HG03196 (cell line): ENCODE data around the gene WFDC12.

Experiments used
- ATAC-seq: cut with Tn5 transposase; IDR thresholded peaks from one replicate; pipeline ENCODE4 v1.9.1; 2021; ENCODE audit not compliant: unreplicated experiment

WFDC12 gene

DNA sequence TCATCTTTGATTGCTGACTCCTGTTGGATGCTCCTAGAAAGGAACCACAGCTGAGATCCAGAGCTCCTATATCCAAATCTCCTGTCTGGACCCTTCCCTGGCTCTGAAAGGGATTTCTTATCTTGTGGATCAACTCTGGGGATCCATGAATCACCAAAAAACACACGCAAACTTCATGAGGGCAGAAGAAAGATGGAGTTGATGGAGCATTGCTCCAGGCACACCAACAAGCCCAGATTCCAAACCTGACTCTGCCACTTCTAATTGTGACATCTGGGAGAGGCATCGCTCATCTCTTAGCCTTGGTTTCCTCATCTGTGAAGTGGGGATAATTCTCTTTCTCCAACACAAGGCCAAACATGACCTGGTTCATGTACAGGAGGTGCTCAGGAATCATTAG, 30.1 kb downstream of the WFDC12 start:
- ATAC-seq, result no peak

DNA sequence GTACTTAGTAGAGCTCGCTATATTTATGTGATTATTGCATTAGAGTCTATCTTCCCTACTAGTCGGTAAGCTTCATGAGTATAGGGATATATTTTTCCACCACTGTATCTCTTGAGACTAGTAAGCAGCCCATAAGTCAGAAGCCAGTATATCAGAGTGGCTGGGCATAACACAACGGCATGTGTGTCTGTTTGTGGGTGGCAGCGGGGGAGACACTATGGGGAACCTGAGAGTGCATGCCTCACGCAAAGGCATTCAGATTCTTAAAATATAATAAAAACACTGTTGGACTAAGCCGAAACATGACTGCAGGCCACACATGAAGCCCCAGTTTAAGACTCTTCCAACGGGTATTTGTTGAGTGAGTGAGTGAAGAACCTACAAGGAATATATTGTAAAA, 31.4 kb downstream of the WFDC12 start:
- ATAC-seq, result no peak

DNA sequence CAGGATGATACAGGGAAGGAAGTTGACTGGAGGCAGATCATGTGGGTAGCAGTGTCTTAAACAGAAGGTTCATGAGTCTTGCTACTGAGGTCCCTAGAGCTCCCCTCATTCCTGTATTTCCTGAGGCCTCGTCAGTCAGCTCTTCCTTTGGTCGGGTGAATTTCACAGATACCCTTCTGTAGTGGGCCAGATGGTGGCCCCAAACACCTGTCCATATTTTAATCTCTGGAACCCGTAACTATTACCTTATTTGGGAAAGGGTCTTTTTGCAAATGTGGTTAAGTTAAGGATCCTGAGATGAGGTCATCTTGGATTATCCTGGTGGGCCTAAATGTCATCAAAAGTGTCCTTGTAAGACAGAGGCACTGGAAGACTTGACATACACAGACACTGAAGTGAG, 32.9 kb downstream of the WFDC12 start:
- no peak for ATAC-seq

DNA sequence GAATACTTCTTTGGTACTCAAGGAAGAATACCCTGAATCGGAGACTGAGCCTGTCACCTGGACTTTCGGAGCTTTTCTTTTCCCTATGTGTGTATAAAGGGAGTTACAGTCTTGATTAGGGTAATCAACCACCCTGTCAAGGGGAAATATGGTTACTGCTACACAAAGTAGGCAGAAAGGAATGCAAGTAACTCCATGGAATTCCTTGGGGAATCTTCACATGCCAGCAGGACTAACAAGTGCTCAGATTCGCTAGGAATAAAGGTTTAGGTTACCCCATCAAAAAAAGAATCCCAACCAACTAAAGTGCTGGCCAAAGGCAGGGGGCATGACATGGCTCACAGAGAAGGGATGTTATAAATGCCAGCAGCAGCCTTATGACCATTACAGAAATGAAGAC, 33.8 kb downstream of the WFDC12 start:
- no peak for ATAC-seq

DNA sequence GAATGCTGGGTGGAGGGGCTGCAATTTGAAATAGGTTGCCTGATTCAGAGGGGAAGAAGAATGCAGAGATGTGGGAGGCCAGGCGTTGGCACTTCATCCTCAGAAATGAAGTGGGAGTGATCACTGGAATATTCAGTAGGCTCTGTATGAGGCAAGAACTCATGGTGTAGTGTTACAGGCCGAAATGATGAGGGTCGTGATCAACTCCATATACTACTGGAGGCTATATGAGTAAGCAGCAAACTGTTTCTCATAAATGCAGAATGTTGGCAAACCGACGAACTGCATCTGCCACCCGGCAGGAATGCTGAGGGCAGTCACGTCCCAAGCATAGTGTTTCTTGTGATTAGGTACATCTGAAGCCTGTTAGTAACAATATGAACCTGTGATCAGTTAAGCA, 36.0 kb downstream of the WFDC12 start:
- ATAC-seq, result no peak

DNA sequence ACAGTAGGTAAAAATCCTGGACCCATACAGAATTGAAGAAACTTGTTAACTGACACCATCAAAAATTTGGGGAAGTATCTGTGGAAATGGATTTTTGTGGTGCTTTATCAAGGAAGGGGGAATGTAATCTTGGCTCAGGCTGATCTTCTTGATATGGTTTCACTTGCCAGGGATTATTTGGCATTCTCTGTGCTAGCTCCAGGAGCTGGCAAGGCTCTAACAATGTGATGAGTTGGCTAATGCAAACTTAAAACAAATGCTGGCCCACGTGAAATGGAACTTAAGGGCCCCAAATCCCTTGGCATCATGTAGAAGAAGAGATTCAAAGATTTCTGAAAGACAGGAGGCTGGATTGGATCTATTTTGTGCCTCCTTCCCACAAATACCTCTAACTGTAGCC, 36.5 kb downstream of the WFDC12 start:
- no peak for ATAC-seq

DNA sequence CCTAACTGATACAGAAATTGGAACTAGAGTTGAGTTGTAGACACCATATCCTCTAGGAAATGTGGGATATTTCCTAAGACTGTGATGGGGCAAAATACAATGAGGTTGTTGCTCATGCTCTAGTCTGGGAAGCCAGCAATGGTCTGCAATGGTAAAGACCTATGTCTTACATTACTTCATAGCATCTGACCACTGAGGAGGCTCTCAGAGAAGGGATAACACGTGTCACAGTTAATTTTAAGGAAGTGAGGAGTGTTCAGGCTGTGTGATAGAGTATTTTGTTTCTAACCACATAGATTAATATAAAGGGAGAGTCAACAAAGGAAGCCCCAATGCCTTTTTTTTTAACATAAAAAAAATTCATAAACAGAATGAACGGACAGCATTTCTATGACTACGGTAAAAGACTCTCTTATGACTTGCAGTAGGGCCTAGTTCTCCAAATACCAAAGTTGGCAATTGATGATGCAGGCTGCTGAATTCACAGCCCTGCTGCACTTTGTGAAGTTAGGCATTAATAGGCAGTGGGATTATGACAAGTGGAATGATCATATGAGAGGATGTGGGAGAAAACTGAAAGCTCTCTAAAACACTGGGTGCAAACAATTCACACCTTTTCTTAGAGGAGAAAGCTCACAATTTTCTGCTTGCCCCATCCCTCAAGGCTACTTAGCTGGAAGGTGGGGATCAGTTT, 37.0 kb downstream of the WFDC12 start:
- ATAC-seq, result no peak

DNA sequence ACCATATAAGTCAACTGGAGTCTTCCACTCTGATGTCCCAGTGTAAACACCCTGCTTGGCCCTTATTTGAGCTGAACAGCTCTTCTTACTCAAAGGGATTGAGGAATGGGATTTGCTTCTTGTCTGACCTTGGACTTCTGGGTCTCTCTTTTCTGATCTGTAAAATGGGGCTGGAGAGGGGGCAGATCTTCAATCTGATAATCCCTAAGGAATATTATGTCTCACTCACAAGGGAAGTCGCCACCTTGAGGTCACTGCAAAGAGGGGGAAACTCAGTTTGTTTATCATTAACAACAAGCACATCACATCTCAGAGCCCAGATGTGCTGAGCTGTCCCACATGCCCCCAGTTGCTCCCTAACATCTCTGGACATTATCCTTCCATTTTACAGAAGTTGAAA, 38.4 kb downstream of the WFDC12 start:
- ATAC-seq, result no peak

DNA sequence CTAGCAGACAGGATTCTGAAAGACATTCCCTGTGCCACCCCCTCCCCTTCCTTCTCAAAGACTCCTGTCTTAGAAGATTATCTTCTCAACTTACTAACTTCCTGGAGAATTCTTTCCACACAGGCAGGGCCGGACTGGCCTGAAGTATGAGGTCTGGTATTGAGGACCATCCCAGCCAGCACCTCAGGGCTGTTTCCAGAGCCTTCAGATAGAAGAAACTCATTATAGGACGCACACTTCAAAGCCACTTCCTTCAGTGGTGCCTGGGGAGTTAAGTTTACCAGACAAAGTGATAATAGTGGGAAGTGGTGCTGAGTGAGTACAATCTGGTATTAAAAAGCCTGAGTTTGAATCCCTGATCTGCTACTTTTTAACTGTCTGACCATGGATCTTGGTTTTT, 39.0 kb downstream of the WFDC12 start:
- no peak for ATAC-seq

DNA sequence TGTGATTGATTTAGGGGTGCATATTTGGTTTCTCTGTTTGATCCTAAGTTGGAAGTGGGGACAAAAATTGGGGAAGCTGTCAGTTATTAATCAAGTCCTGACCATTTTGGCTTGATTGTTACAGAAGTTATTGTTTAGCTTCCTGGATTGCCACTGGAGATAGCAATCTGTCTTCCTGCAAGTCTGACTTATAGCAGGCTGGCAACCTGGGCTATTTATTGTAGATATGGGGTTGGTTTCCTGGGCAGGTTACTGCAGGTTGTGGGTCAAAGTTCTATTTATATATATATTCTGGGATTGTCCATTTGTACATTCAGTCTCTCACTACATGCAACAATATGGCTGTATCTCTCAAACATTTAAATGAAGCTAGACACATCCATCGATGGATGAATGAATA, 41.1 kb downstream of the WFDC12 start:
- ATAC-seq, result no peak

DNA sequence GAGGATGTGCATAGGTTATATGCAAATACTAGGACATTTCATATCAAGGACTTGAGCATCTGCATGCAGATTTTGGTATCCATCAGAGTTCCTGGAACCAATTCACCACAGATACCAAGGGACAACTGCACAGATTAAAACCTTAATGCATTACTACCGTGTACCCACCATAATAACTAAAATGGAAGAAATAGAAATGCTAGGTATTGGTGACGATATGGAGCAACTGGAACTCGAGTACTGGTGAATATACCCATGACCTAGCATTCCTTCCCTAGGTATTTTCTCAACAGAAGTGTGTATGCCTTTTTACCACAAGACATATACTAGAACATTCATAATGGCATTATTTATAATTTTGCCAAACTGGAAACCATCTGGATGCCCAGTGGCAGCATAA, 41.8 kb downstream of the WFDC12 start:
- no peak for ATAC-seq

DNA sequence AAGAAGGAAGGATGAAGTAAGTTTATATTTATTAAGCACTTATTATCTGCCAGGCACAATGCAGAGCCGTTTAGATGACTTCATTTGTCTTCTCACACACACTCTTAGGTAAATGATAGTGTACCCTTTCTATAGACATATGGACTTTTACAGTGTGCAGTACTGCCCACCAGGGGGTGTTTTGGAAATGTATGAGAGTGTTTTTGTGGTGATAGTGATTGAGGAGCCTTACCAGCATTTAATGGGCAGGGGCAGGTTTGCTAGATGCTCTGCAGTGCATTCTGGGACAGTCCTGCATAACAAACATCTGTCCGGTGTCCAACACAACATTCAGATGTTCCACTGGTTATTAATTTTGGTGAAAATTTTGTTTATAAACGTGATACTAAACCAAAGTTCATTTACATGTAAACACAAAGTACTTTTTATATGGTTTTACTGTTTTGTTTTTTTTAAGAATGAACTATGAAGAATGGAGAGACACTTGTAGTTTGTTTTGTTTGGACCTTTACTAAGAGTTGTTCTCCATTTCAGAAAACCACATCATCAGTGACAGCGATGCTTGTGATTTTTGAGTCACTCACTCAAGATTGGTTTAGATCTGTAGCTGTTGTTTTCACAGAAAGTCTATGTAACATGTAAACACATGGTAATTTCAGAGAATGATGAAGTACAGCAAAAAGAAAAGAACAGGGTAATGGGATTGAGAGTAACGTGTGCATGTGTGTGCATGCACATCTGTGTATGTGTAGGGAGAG, 43.2 kb downstream of the WFDC12 start:
- no peak for ATAC-seq

DNA sequence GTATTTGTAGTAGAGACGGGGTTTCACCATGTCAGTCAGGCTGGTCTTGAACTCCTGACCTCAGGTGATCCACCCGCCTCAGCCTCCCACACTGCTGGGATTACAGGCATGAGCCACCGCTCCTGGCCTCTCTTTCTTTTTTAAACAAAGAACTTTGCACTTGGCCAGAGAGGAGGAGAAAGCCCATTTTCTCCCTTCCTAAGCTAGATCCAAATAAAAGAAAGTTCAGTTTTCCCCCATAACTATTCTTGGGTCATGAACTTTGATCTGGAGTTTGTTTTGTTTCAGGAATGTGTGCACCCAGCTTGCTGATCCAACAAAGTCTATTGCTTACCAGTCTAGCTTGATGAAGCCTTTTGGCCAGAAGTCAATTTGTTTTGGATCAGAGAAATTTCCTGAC, 46.7 kb downstream of the WFDC12 start:
- no peak for ATAC-seq
